Measurements from ENCODE around the gene ADSS1.

ADSS1 gene

DNA sequence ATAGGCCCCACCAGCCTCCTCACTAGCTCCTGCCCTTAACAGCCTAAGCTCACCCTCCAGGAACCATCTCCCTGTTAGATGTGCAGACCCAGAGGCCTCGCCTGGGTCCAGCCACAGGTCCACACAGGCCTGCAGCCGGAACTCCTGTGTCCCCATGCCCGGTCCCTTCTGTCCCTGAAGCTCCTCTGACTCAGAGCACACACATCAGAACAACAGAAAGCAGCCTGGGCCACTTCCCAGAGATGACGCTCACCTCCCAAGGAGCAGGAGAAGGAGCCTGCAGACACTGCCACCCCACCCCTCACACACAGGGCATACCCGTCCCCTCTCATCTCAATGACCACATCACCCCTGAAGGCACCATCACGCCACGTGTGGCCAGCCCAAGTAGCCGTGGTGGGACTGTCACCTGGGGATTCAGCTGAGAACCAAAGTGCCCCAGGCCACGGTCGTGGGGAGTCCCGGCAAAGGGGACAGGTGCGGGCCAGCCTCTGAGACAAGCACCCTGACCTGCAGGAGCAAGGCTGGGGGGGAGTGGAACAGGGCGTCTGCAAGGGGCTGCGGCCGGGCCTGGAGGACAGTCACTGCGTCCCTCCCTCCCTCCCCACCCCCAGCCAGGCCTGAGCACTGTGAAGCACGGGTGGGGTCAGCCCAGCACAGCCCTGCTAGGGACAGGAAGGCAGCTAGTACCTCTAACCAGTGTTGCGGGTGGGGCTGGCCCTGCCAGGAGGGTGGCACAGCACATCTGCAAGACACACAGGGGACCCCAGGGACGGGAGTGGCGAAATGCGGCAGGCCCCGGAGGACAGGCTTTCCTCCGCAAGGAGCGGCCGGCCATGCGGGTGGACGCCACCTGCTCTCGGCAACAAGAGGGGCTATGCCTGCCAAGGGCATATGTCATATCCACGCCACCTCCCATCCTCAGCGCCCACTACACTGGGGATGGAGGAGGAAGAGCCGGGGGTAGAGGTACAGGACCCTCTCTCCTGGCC is 66.0 kb downstream of the ADSS1 start:
- Histone ChIP-seq H3K9me3 (ENCODE audit: control insufficient read depth in 1 of 2, low read length in 2 of 2) (no peaks in the 10 kb centered on the region), H3K4me1 (ENCODE audit: control insufficient read depth in 1 of 2, insufficient read depth in 2 of 2, low read length in 2 of 2) (peaks cover 19 to 25% of the 10 kb centered on the region in 2 donors), H3K27me3 (ENCODE audit: control insufficient read depth in 1 of 2, insufficient read depth in 2 of 2, low read length in 2 of 2) (no peaks in the 10 kb centered on the region), H3K36me3 (ENCODE audit: control insufficient read depth in 1 of 2, insufficient read depth in 2 of 2, low read length in 2 of 2) (peaks cover 12 to 29% of the 10 kb centered on the region in 2 donors), H3K4me3 (ENCODE audit: low read depth in 1 of 2, low read length in 2 of 2) (no peak overlapping the region), H3K27ac (ENCODE audit: low read depth, low read length) (no peak overlapping the region), H3K9ac (ENCODE audit: low read depth in 1 of 2, low read length in 2 of 2) (no peak overlapping the region)

- H3K4me1 ChIP-seq (ENCODE audit: control insufficient read depth in 1 of 2, insufficient read depth in 2 of 2, low read length in 2 of 2): peaks cover 26 to 30% of the 10 kb centered on the region in 2 donors
- no peak overlapping the region for H3K27ac ChIP-seq (ENCODE audit: low read depth, low read length)
- peaks cover 12 to 29% of the 10 kb centered on the region in 2 donors for H3K36me3 ChIP-seq (ENCODE audit: control insufficient read depth in 1 of 2, insufficient read depth in 2 of 2, low read length in 2 of 2)
Measured at GRCh38 chr14:104791425-104791824, 67.4 kb downstream of the ADSS1 start.

GRCh38 chr14:104792101-104792884 is 68.3 kb downstream of the ADSS1 start:
- Histone ChIP-seq H3K9ac (ENCODE audit: low read depth in 1 of 2, low read length in 2 of 2) (no peak overlapping the region), H3K27me3 (ENCODE audit: control insufficient read depth in 1 of 2, insufficient read depth in 2 of 2, low read length in 2 of 2) (no peaks in the 10 kb centered on the region), H3K9me3 (ENCODE audit: control insufficient read depth in 1 of 2, low read length in 2 of 2) (no peaks in the 10 kb centered on the region), H3K27ac (ENCODE audit: low read depth, low read length) (no peak overlapping the region), H3K4me1 (ENCODE audit: control insufficient read depth in 1 of 2, insufficient read depth in 2 of 2, low read length in 2 of 2) (peaks cover 33 to 39% of the 10 kb centered on the region in 2 donors), H3K4me3 (ENCODE audit: low read depth in 1 of 2, low read length in 2 of 2) (no peak overlapping the region), H3K36me3 (ENCODE audit: control insufficient read depth in 1 of 2, insufficient read depth in 2 of 2, low read length in 2 of 2) (peaks cover 12 to 28% of the 10 kb centered on the region in 2 donors)

More at GRCh38 chr14:104791425-104791824, 67.4 kb downstream of the ADSS1 start:
- H3K27me3 ChIP-seq (ENCODE audit: control insufficient read depth in 1 of 2, insufficient read depth in 2 of 2, low read length in 2 of 2): no peaks in the 10 kb centered on the region
- H3K4me3 ChIP-seq (ENCODE audit: low read depth in 1 of 2, low read length in 2 of 2): no peak overlapping the region
- no peaks in the 10 kb centered on the region for H3K9me3 ChIP-seq (ENCODE audit: control insufficient read depth in 1 of 2, low read length in 2 of 2)
- H3K9ac ChIP-seq (ENCODE audit: low read depth in 1 of 2, low read length in 2 of 2): no peak overlapping the region

- H3K4me1 ChIP-seq (ENCODE audit: control insufficient read depth in 1 of 2, insufficient read depth in 2 of 2, low read length in 2 of 2): peaks cover 42 to 43% of the 10 kb centered on the region in 2 donors
- no peak overlapping the region for H3K27ac ChIP-seq (ENCODE audit: low read depth, low read length)
Measured at GRCh38 chr14:104792945-104793702, 69.1 kb downstream of the ADSS1 start.

GRCh38 chr14:104793703-104793959 is 69.6 kb downstream of the ADSS1 start:
- Histone ChIP-seq H3K27me3 (ENCODE audit: control insufficient read depth in 1 of 2, insufficient read depth in 2 of 2, low read length in 2 of 2) (no peaks in the 10 kb centered on the region), H3K36me3 (ENCODE audit: control insufficient read depth in 1 of 2, insufficient read depth in 2 of 2, low read length in 2 of 2) (peaks cover 12 to 22% of the 10 kb centered on the region in 2 donors), H3K4me3 (ENCODE audit: low read depth in 1 of 2, low read length in 2 of 2) (peak overlapping the region; percentile 81 to 87), H3K4me1 (ENCODE audit: control insufficient read depth in 1 of 2, insufficient read depth in 2 of 2, low read length in 2 of 2) (peaks cover 42 to 44% of the 10 kb centered on the region in 2 donors), H3K27ac (ENCODE audit: low read depth, low read length) (no peak overlapping the region), H3K9ac (ENCODE audit: low read depth in 1 of 2, low read length in 2 of 2) (peak overlapping the region in 1 of 2 donors; percentile 76), H3K9me3 (ENCODE audit: control insufficient read depth in 1 of 2, low read length in 2 of 2) (no peaks in the 10 kb centered on the region)

More at GRCh38 chr14:104792945-104793702, 69.1 kb downstream of the ADSS1 start:
- Histone ChIP-seq H3K9ac (ENCODE audit: low read depth in 1 of 2, low read length in 2 of 2) (peak overlapping the region in 1 of 2 donors; percentile 76), H3K36me3 (ENCODE audit: control insufficient read depth in 1 of 2, insufficient read depth in 2 of 2, low read length in 2 of 2) (peaks cover 12 to 22% of the 10 kb centered on the region in 2 donors), H3K27me3 (ENCODE audit: control insufficient read depth in 1 of 2, insufficient read depth in 2 of 2, low read length in 2 of 2) (no peaks in the 10 kb centered on the region), H3K4me3 (ENCODE audit: low read depth in 1 of 2, low read length in 2 of 2) (no peak overlapping the region), H3K9me3 (ENCODE audit: control insufficient read depth in 1 of 2, low read length in 2 of 2) (no peaks in the 10 kb centered on the region)

DNA sequence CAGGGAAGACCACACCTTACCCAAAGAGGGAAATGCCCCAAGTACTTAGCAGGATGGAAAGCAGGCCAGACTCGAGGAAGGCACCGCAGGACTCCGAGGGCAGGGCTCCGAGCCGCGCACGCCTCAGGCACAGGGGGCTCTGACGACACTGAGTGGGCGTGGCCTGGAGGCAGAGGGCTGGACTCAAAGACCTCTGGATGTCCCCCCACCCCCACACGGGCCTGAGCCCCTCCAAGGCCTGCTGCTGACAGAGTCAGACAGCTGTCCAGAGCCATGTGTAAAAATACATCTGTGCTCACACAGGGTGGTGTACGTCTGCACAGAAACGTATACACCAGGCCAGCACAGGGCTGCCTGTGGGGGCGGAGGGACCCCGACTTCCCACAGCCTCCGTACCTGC is 70.1 kb downstream of the ADSS1 start:
- peaks cover 42 to 44% of the 10 kb centered on the region in 2 donors for H3K4me1 ChIP-seq (ENCODE audit: control insufficient read depth in 1 of 2, insufficient read depth in 2 of 2, low read length in 2 of 2)
- peaks cover 12 to 22% of the 10 kb centered on the region in 2 donors for H3K36me3 ChIP-seq (ENCODE audit: control insufficient read depth in 1 of 2, insufficient read depth in 2 of 2, low read length in 2 of 2)
- H3K9me3 ChIP-seq (ENCODE audit: control insufficient read depth in 1 of 2, low read length in 2 of 2): no peaks in the 10 kb centered on the region
- no peak overlapping the region for H3K27ac ChIP-seq (ENCODE audit: low read depth, low read length)
- H3K27me3 ChIP-seq (ENCODE audit: control insufficient read depth in 1 of 2, insufficient read depth in 2 of 2, low read length in 2 of 2): no peaks in the 10 kb centered on the region
- H3K9ac ChIP-seq (ENCODE audit: low read depth in 1 of 2, low read length in 2 of 2): peak overlapping the region; percentile 76 to 92
- H3K4me3 ChIP-seq (ENCODE audit: low read depth in 1 of 2, low read length in 2 of 2): peak overlapping the region; percentile 81 to 87

- Histone ChIP-seq H3K27ac (ENCODE audit: low read depth, low read length) (no peak overlapping the region), H3K36me3 (ENCODE audit: control insufficient read depth in 1 of 2, insufficient read depth in 2 of 2, low read length in 2 of 2) (peaks cover 12 to 22% of the 10 kb centered on the region in 2 donors), H3K27me3 (ENCODE audit: control insufficient read depth in 1 of 2, insufficient read depth in 2 of 2, low read length in 2 of 2) (no peaks in the 10 kb centered on the region), H3K4me1 (ENCODE audit: control insufficient read depth in 1 of 2, insufficient read depth in 2 of 2, low read length in 2 of 2) (peaks cover 45 to 46% of the 10 kb centered on the region in 2 donors), H3K9ac (ENCODE audit: low read depth in 1 of 2, low read length in 2 of 2) (peak overlapping the region; percentile 76 to 92), H3K4me3 (ENCODE audit: low read depth in 1 of 2, low read length in 2 of 2) (peak overlapping the region; percentile 81 to 87), H3K9me3 (ENCODE audit: control insufficient read depth in 1 of 2, low read length in 2 of 2) (no peaks in the 10 kb centered on the region)
Measured at GRCh38 chr14:104794631-104794992, 70.6 kb downstream of the ADSS1 start.

- H3K36me3 ChIP-seq (ENCODE audit: control insufficient read depth in 1 of 2, insufficient read depth in 2 of 2, low read length in 2 of 2): peaks cover 8 to 19% of the 10 kb centered on the region in 2 donors
- no peaks in the 10 kb centered on the region for H3K9me3 ChIP-seq (ENCODE audit: control insufficient read depth in 1 of 2, low read length in 2 of 2)
- H3K27me3 ChIP-seq (ENCODE audit: control insufficient read depth in 1 of 2, insufficient read depth in 2 of 2, low read length in 2 of 2): no peaks in the 10 kb centered on the region
- H3K4me3 ChIP-seq (ENCODE audit: low read depth in 1 of 2, low read length in 2 of 2): peak within 1 kb of the TSS; percentile 81 to 87
- H3K9ac ChIP-seq (ENCODE audit: low read depth in 1 of 2, low read length in 2 of 2): peak within 1 kb of the TSS; percentile 76 to 92
- H3K4me1 ChIP-seq (ENCODE audit: control insufficient read depth in 1 of 2, insufficient read depth in 2 of 2, low read length in 2 of 2): peaks cover 49 to 50% of the 10 kb centered on the region in 2 donors
- H3K27ac ChIP-seq (ENCODE audit: low read depth, low read length): peak within 1 kb of the TSS; percentile 70
Measured at GRCh38 chr14:104794993-104795780, 71.2 kb downstream of the ADSS1 start, which contains the start of gene AKT1. Gene AKT1 (minus strand): TSS chr14:104795748. CDS start chr14:104792643, 3,105 bp downstream.

Measured in duodenal mucosa (tissue), 2 donors.